ENCODE measurements around the gene FBL.
"Not testable (repeated sequence)": the region's sequence is repeated elsewhere in the genome, so short reads cannot be mapped to it uniquely, and the experiment has no call there.

- not testable (repeated sequence) for TF ChIP-seq CTCF (conservative IDR thresholded peaks at IDR 0.05; ENCODE audit: low read length); EZH2phosphoT487 (IDR thresholded peaks at IDR 0.05; ENCODE audit: borderline replicate concordance)
These were observed 32.7 kb upstream of the FBL start for GRCh38 chr19:39878866-39879265.
